GM23338 (cell line): ENCODE data around the gene UNKL. TPM values are rescaled to one million over a fixed set of nuclear protein-coding genes. Genes with fewer than 3 reads are reported as not detected.

Source experiments
- ATAC-seq: fragments of 200-7000 bp; cut with Tn5 transposase; 3 replicates; pipeline ENCODE4 v1.9.1; 2020
- DNase-seq: peaks from one replicate; pipeline ENCODE4 v3.0.0-alpha.2; 2015; ENCODE audit warnings: low spot score
- H2AFZ ChIP-seq: fragments of 200-600 bp; sonication (generic); 2 replicates; pipeline ENCODE4 v1.8.0; 2016; ENCODE audit warnings: antibody characterized with exemption, mild to moderate bottlenecking, moderate library complexity
- H3F3A ChIP-seq: fragments of 200-600 bp; sonication (generic); replicated peaks from 2 replicates; pipeline ENCODE4 v1.8.0; 2017; ENCODE audit warnings: antibody characterized with exemption, mixed run types, low read depth
- H3K27ac ChIP-seq: fragments of 200-600 bp; sonication (generic); 2 replicates; pipeline ENCODE4 v1.6.1; 2016; ENCODE audit warnings: low read depth
- H3K27me3 ChIP-seq: fragments of 200-600 bp; sonication (generic); 2 replicates; pipeline ENCODE4 v1.8.0; 2016; ENCODE audit warnings: mild to moderate bottlenecking, mixed run types, moderate library complexity; ENCODE audit not compliant: insufficient read depth
- H3K36me3 ChIP-seq: fragments of 200-600 bp; sonication (generic); 2 replicates; pipeline ENCODE4 v1.8.0; 2016; ENCODE audit warnings: mild to moderate bottlenecking; ENCODE audit not compliant: insufficient read depth
- H3K4me1 ChIP-seq: fragments of 200-600 bp; sonication (generic); 2 replicates; pipeline ENCODE4 v1.8.0; 2016; ENCODE audit warnings: mild to moderate bottlenecking, moderate library complexity; ENCODE audit not compliant: insufficient read depth
- H3K4me2 ChIP-seq: fragments of 200-600 bp; sonication (generic); 2 replicates; pipeline ENCODE4 v1.7.1; 2017; ENCODE audit warnings: mixed run types
- H3K4me3 ChIP-seq: fragments of 200-600 bp; sonication (generic); 2 replicates; pipeline ENCODE4 v1.6.1; 2016; ENCODE audit warnings: mixed run types
- H3K79me2 ChIP-seq: fragments of 200-600 bp; sonication (generic); replicated peaks from 2 replicates; pipeline ENCODE4 v1.8.0; 2017; ENCODE audit warnings: mild to moderate bottlenecking; ENCODE audit not compliant: insufficient read depth
- H3K9me2 ChIP-seq: fragments of 200-600 bp; sonication (generic); 2 replicates; pipeline ENCODE4 v1.8.0; 2017; ENCODE audit not compliant: insufficient read depth
- H4K20me1 ChIP-seq: fragments of 200-600 bp; sonication (generic); replicated peaks from 2 replicates; pipeline ENCODE4 v1.8.0; 2017; ENCODE audit warnings: mild to moderate bottlenecking; ENCODE audit not compliant: insufficient read depth
- H3K27ac Mint-ChIP-seq: 2 replicates; pipeline ENCODE4 v1.8.0; 2020; ENCODE audit warnings: inconsistent platforms, mild to moderate bottlenecking, moderate library complexity, mixed read lengths
- H3K27me3 Mint-ChIP-seq: 3 replicates; pipeline ENCODE4 v1.8.0; 2022; ENCODE audit warnings: low read depth, mild to moderate bottlenecking, moderate library complexity, mixed read lengths, inconsistent platforms; ENCODE audit not compliant: insufficient read depth, poor library complexity
- H3K36me3 Mint-ChIP-seq: 3 replicates; pipeline ENCODE4 v1.8.0; 2021; ENCODE audit warnings: low read depth, mild to moderate bottlenecking, inconsistent platforms, moderate library complexity, mixed read lengths
- H3K4me1 Mint-ChIP-seq: 3 replicates; pipeline ENCODE4 v1.8.0; 2020; ENCODE audit warnings: mild to moderate bottlenecking, inconsistent platforms, mixed read lengths
- H3K4me3 Mint-ChIP-seq: 3 replicates; pipeline ENCODE4 v1.8.0; 2021; ENCODE audit warnings: moderate library complexity, mild to moderate bottlenecking, inconsistent platforms, mixed read lengths
- H3K9me3 Mint-ChIP-seq: 3 replicates; pipeline ENCODE4 v1.8.0; 2020; ENCODE audit warnings: moderate library complexity, mild to moderate bottlenecking, inconsistent platforms, mixed read lengths
- CREB1 ChIP-seq: fragments of 250-450 bp; sonication (Bioruptor Pico); IDR thresholded peaks from 2 replicates; pipeline ENCODE4 v1.5.0; 2020; ENCODE audit warnings: low read depth, mild to moderate bottlenecking, moderate library complexity
- ETS1 ChIP-seq: IDR thresholded peaks from 2 replicates; pipeline ENCODE4 v1.6.1; 2016; ENCODE audit warnings: antibody characterized with exemption
- EZH2 ChIP-seq: fragments of 200-600 bp; sonication (generic); IDR thresholded peaks from one replicate; pipeline ENCODE4 v1.8.0; 2017; ENCODE audit warnings: antibody characterized with exemption, mild to moderate bottlenecking, low read depth; ENCODE audit not compliant: unreplicated experiment
- JUNB ChIP-seq: IDR thresholded peaks from one replicate; pipeline ENCODE4 v1.6.1; 2016; ENCODE audit warnings: antibody characterized with exemption; ENCODE audit not compliant: unreplicated experiment
- NANOG ChIP-seq: IDR thresholded peaks from 2 replicates; pipeline ENCODE4 v1.6.1; 2016; ENCODE audit warnings: antibody characterized with exemption, borderline replicate concordance
- POLR2AphosphoS5 ChIP-seq: IDR thresholded peaks from 2 replicates; pipeline ENCODE4 v1.6.1; 2016; ENCODE audit warnings: antibody characterized with exemption, low read depth
- REST ChIP-seq: IDR thresholded peaks from one replicate; pipeline ENCODE4 v1.6.1; 2018; ENCODE audit warnings: antibody characterized with exemption; ENCODE audit not compliant: unreplicated experiment
- ZNF114 ChIP-seq: fragments of 250-450 bp; sonication (Bioruptor Pico); IDR thresholded peaks from 2 replicates; pipeline ENCODE4 v1.5.0; 2020; ENCODE audit warnings: mild to moderate bottlenecking, moderate library complexity
- ZNF331 ChIP-seq: fragments of 250-450 bp; sonication (Bioruptor Pico); IDR thresholded peaks from 2 replicates; pipeline ENCODE4 v1.5.0; 2020; ENCODE audit warnings: low read depth, mild to moderate bottlenecking, moderate library complexity
- ZNF462 ChIP-seq: fragments of 250-450 bp; sonication (Bioruptor Pico); IDR thresholded peaks from 2 replicates; pipeline ENCODE4 v1.5.0; 2020; ENCODE audit warnings: mild to moderate bottlenecking, moderate library complexity
- polyA plus RNA-seq: library from polyadenylated mRNA; unstranded; fragments of >200 nt; fragmentation: Nextera tagmentation; extraction: Ambion mirVana; gene quantifications from 2 replicates; pipeline ENCODE4 v1.2.1, GENCODE V29; 2016
- total RNA-seq: library from RNA; depleted of rRNA; stranded (reverse); fragments of >200 nt; shearing (Covaris generic); gene quantifications from 2 replicates; pipeline ENCODE4 v1.2.3, GENCODE V29; 2014

Gene UNKL
- total and polyA plus RNA-seq, 2 experiments from 2014 or later = 16.7 to 28.7 TPM

GRCh38 chr16:1371054-1371978 lies 43.2 kb downstream of the UNKL start (continued):
- TF ChIP-seq EZH2 (no peak), ZNF462 (CRISPR knock-in tag) (no peak), JUNB (no peak)

- Mint-ChIP-seq H3K36me3 (peaks cover 42% of the 10 kb centered on the region), H3K27me3 (peaks cover 11% of the 10 kb centered on the region), H3K27ac (no peak overlapping the region; the same call in 1 of the 2 replicates), H3K4me1 (peaks cover 2% of the 10 kb centered on the region; the same call in 2 of the 3 replicates), H3K4me3 (no peak overlapping the region), H3K9me3 (no peaks in the 10 kb centered on the region)
- DNase-seq (no peak), ATAC-seq (no peak)
- H3K27ac ChIP-seq = no peak overlapping the region
- H3K4me3 ChIP-seq = no peak overlapping the region
- no peak overlapping the region for H3K4me2 ChIP-seq
- H3F3A ChIP-seq = peaks cover 19% of the 10 kb centered on the region
- H3K9me2 ChIP-seq = no peaks in the 10 kb centered on the region
- H3K27me3 ChIP-seq = no peaks in the 10 kb centered on the region
- H3K4me1 ChIP-seq = no peaks in the 10 kb centered on the region
- H4K20me1 ChIP-seq = peaks cover 11% of the 10 kb centered on the region; the same call in 1 of the 2 replicates
- H3K36me3 ChIP-seq = peaks cover 8% of the 10 kb centered on the region; the same call in 1 of the 2 replicates
- H3K79me2 ChIP-seq = peaks cover 7% of the 10 kb centered on the region
- no peak overlapping the region for H2AFZ ChIP-seq
- TF ChIP-seq ETS1 (no peak), JUNB (no peak), ZNF114 (no peak), EZH2 (no peak), POLR2AphosphoS5 (no peak), NANOG (no peak), CREB1 (CRISPR knock-in tag) (no peak), ZNF331 (CRISPR knock-in tag) (no peak), REST (no peak)
These were observed 46.9 kb downstream of the UNKL start for GRCh38 chr16:1367486-1368174.
